GM12875 (cell line): ENCODE measurements around the gene ENPP3.

Experiments used
- H3K4me3 ChIP-seq: one replicate; pipeline ENCODE4 v1.5.1; 2011; ENCODE audit warnings: low read depth, low read length, control low read depth
- TF ChIP-seq, protein P1 (sequence below): IDR thresholded peaks from 2 replicates; pipeline ENCODE4 v1.5.1; 2011; ENCODE audit warnings: low read depth, mild to moderate bottlenecking, control low read depth, inconsistent platforms, low read length, moderate library complexity, borderline replicate concordance; ENCODE audit not compliant: insufficient read depth

ENPP3 gene

DNA sequence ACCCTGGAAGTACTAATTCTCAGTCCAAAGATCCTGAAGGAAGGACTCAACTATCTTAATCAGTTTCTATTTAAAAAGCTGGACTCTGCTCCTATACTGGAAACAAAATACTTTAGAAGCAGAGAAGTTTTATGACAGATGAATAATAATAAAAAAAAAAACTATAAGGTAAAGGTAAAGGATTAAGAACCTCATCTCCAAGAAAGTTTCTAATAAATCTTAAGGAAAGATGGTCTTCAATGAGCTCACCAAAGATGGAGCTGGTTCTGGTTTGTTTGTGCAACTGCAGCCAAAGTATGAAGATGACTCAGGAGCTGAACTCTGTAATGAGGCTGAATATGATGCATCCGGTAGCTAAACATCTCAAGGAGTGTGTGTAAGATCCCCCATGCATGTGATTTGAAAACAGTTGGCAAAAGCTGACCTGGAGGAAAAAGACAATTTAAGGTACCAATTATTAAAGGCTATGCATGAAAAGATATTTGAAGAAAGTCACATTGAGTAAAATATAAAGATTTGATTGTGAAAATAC lies 34.3 kb upstream of the ENPP3 start:
- H3K4me3 ChIP-seq, result no peak overlapping the region
- TF ChIP-seq, protein P1, sequence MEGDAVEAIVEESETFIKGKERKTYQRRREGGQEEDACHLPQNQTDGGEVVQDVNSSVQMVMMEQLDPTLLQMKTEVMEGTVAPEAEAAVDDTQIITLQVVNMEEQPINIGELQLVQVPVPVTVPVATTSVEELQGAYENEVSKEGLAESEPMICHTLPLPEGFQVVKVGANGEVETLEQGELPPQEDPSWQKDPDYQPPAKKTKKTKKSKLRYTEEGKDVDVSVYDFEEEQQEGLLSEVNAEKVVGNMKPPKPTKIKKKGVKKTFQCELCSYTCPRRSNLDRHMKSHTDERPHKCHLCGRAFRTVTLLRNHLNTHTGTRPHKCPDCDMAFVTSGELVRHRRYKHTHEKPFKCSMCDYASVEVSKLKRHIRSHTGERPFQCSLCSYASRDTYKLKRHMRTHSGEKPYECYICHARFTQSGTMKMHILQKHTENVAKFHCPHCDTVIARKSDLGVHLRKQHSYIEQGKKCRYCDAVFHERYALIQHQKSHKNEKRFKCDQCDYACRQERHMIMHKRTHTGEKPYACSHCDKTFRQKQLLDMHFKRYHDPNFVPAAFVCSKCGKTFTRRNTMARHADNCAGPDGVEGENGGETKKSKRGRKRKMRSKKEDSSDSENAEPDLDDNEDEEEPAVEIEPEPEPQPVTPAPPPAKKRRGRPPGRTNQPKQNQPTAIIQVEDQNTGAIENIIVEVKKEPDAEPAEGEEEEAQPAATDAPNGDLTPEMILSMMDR, result no peak

GRCh38 chr6:131613296-131613925 lies 23.7 kb upstream of the ENPP3 start:
- TF ChIP-seq, protein P1, result no peak

DNA sequence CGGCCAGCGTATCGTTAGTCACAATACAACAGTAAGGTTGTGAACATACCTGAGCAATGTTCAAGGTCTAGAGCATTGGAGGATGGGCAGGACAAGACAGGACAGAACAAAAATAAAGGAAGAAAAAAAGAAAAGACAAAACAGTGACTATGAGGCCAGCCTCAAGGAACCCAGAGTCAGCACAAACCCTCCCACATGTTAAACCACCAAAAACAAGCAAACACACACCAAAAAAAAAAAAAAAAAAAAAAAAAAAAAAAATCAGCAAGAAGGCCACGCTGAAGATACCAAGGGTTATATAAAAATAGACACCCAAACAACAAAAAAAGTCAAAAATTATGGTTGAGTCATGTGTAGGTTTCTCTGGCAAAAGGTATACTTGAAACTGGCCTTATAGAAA lies 21.8 kb upstream of the ENPP3 start:
- TF ChIP-seq, protein P1, result no peak
- no peak overlapping the region for H3K4me3 ChIP-seq

More at GRCh38 chr6:131613296-131613925, 23.7 kb upstream of the ENPP3 start:
- no peak overlapping the region for H3K4me3 ChIP-seq

- TF ChIP-seq, protein P1, result peak; percentile 99
- peak within 1 kb of the TSS; percentile 60 for H3K4me3 ChIP-seq
Measured at GRCh38 chr6:131627724-131628682, 9.1 kb upstream of the ENPP3 start, which contains the start of gene MED23. TSS of gene MED23 (minus strand) at chr6:131628242. CDS start at chr6:131628049, 193 bp downstream.

DNA sequence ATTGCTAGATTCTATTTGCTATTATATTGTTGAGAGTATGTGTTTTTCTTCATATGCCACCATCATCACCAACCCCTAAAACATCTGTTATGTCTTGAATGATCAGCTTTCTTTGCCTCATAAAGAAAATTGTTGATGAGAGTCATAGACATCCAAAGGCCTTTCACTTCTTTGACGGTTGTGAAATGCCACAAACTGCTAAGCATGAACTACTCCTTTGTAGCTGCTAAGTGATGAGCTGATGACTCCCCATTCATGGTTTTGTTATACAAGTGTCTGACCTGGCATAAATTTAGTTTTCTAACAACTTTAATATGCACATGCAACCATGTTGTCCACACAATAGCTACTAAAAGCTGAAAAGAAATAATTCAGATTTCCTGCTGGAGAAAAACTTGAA lies 8.4 kb upstream of the ENPP3 start:
- H3K4me3 ChIP-seq, result no peak overlapping the region
- TF ChIP-seq, protein P1, result no peak

DNA sequence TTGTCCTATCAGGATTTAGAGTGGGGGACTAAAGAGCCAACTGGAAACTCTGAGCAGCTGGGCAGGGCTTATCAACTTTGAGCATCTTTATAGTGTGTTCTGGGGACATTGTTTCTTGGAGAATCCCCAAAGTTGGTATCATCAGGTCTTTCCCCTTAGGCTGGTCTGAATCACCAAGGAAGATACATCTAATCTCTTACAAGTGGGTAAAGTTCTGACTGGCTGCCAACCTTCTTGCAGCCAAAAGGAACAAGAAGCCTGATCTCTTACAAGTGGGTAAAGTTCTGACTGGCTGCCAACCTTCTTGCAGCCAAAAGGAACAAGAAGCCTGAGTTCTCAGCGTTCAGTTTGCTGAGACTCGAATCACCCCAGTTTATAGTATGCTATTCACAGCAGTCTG lies 7.5 kb upstream of the ENPP3 start:
- no peak overlapping the region for H3K4me3 ChIP-seq
- TF ChIP-seq, protein P1, result no peak
